Measurements from ENCODE around the gene MEF2B.
"Not testable (repeated sequence)": the region's sequence is repeated elsewhere in the genome, so short reads cannot be mapped to it uniquely, and the experiment has no call there.

MEF2B gene

GRCh38 chr19:19173243-19173642 lies 3.2 kb upstream of the MEF2B start:
- H3K4me3 Mint-ChIP-seq; H3K9me3 Mint-ChIP-seq; ATAC-seq; DNase-seq (ENCODE audit: low spot score in 2 of 2); H3K27ac Mint-ChIP-seq: not testable (repeated sequence)
- H3K4me1 Mint-ChIP-seq, result peaks cover 23% of the 10 kb centered on the region
- H3K36me3 Mint-ChIP-seq, result peaks cover 17% of the 10 kb centered on the region

GRCh38 chr19:19171821-19172532 lies 1.9 kb upstream of the MEF2B start:
- Mint-ChIP-seq H3K9me3 (no peaks in the 10 kb centered on the region), H3K4me3 (no peak overlapping the region), H3K4me1 (peaks cover 23% of the 10 kb centered on the region), H3K36me3 (peaks cover 6% of the 10 kb centered on the region), H3K27ac (no peak overlapping the region)
- DNase-seq (ENCODE audit: low spot score in 2 of 2), result no peak
- no peak for ATAC-seq

GRCh38 chr19:19170873-19171672 lies 1.0 kb upstream of the MEF2B start:
- H3K27ac Mint-ChIP-seq, result no peak overlapping the region
- peaks cover 23% of the 10 kb centered on the region for H3K4me1 Mint-ChIP-seq
- H3K9me3 Mint-ChIP-seq, result no peaks in the 10 kb centered on the region
- no peaks in the 10 kb centered on the region for H3K36me3 Mint-ChIP-seq
- ATAC-seq (no peak), DNase-seq (ENCODE audit: low spot score in 2 of 2) (no peak)
- H3K4me3 Mint-ChIP-seq, result peak overlapping the region; percentile 56

GRCh38 chr19:19169236-19170052 lies 619 bp downstream of the MEF2B start:
- DNase-seq (ENCODE audit: low spot score in 2 of 2) (no peak), ATAC-seq (no peak)
- Mint-ChIP-seq H3K4me1 (peaks cover 30% of the 10 kb centered on the region), H3K4me3 (peak overlapping the region; percentile 56), H3K36me3 (no peaks in the 10 kb centered on the region), H3K9me3 (no peaks in the 10 kb centered on the region), H3K27ac (peak overlapping the region; percentile 57)

- ATAC-seq (no peak), DNase-seq (ENCODE audit: low spot score in 2 of 2) (no peak)
- H3K4me1 Mint-ChIP-seq, result peaks cover 30% of the 10 kb centered on the region
- no peaks in the 10 kb centered on the region for H3K36me3 Mint-ChIP-seq
- H3K27ac Mint-ChIP-seq, result no peak overlapping the region
- H3K4me3 Mint-ChIP-seq, result no peak overlapping the region
- H3K9me3 Mint-ChIP-seq, result no peaks in the 10 kb centered on the region
These were observed 2.5 kb downstream of the MEF2B start for GRCh38 chr19:19167612-19168011.

GRCh38 chr19:19165396-19165795 lies 4.7 kb downstream of the MEF2B start:
- H3K27ac Mint-ChIP-seq, result no peak overlapping the region
- H3K36me3 Mint-ChIP-seq, result no peaks in the 10 kb centered on the region
- H3K4me3 Mint-ChIP-seq, result no peak overlapping the region
- peaks cover 23% of the 10 kb centered on the region for H3K4me1 Mint-ChIP-seq
- ATAC-seq (no peak), DNase-seq (ENCODE audit: low spot score in 2 of 2) (no peak)
- H3K9me3 Mint-ChIP-seq, result no peaks in the 10 kb centered on the region

- ATAC-seq (no peak), DNase-seq (ENCODE audit: low spot score in 2 of 2) (no peak)
- Mint-ChIP-seq H3K36me3 (no peaks in the 10 kb centered on the region), H3K4me1 (peaks cover 14% of the 10 kb centered on the region), H3K9me3 (no peaks in the 10 kb centered on the region), H3K4me3 (no peak overlapping the region), H3K27ac (no peak overlapping the region)
These were observed 7.6 kb downstream of the MEF2B start for GRCh38 chr19:19162495-19162894.

- Mint-ChIP-seq H3K36me3 (peaks cover 5% of the 10 kb centered on the region), H3K4me3 (no peak overlapping the region)
These were observed 9.5 kb downstream of the MEF2B start for GRCh38 chr19:19160461-19161035.

GRCh38 chr19:19159534-19159933 lies 10.5 kb downstream of the MEF2B start:
- Mint-ChIP-seq H3K9me3 (no peaks in the 10 kb centered on the region), H3K4me3 (no peak overlapping the region), H3K4me1 (peaks cover 7% of the 10 kb centered on the region), H3K36me3 (peaks cover 8% of the 10 kb centered on the region), H3K27ac (peak overlapping the region; percentile 56)
- ATAC-seq, result no peak
- no peak for DNase-seq (ENCODE audit: low spot score in 2 of 2)

More at GRCh38 chr19:19160461-19161035, 9.5 kb downstream of the MEF2B start:
- DNase-seq (ENCODE audit: low spot score in 2 of 2) (no peak), ATAC-seq (no peak)
- H3K9me3 Mint-ChIP-seq, result no peaks in the 10 kb centered on the region
- peaks cover 13% of the 10 kb centered on the region for H3K4me1 Mint-ChIP-seq
- H3K27ac Mint-ChIP-seq, result no peak overlapping the region

GRCh38 chr19:19157808-19158207 lies 12.3 kb downstream of the MEF2B start:
- H3K4me1 Mint-ChIP-seq, result peaks cover 7% of the 10 kb centered on the region
- H3K36me3 Mint-ChIP-seq, result peaks cover 10% of the 10 kb centered on the region
- DNase-seq (ENCODE audit: low spot score in 2 of 2), result no peak
- no peaks in the 10 kb centered on the region for H3K9me3 Mint-ChIP-seq
- ATAC-seq, result no peak
- H3K4me3 Mint-ChIP-seq, result no peak overlapping the region
- H3K27ac Mint-ChIP-seq, result no peak overlapping the region

GRCh38 chr19:19155495-19156219 lies 14.4 kb downstream of the MEF2B start:
- H3K27ac Mint-ChIP-seq, result peak overlapping the region; percentile 2

GRCh38 chr19:19154768-19155494 lies 15.1 kb downstream of the MEF2B start:
- no peaks in the 10 kb centered on the region for H3K4me1 Mint-ChIP-seq
- no peak overlapping the region for H3K4me3 Mint-ChIP-seq
- ATAC-seq (no peak), DNase-seq (ENCODE audit: low spot score in 2 of 2) (no peak)
- H3K9me3 Mint-ChIP-seq, result no peaks in the 10 kb centered on the region
- peaks cover 10% of the 10 kb centered on the region for H3K36me3 Mint-ChIP-seq
- peak overlapping the region; percentile 2 for H3K27ac Mint-ChIP-seq

More at GRCh38 chr19:19155495-19156219, 14.4 kb downstream of the MEF2B start:
- no peak overlapping the region for H3K4me3 Mint-ChIP-seq
- no peak for ATAC-seq
- H3K36me3 Mint-ChIP-seq, result peaks cover 10% of the 10 kb centered on the region
- H3K4me1 Mint-ChIP-seq, result no peaks in the 10 kb centered on the region
- no peak for DNase-seq (ENCODE audit: low spot score in 2 of 2)
- H3K9me3 Mint-ChIP-seq, result no peaks in the 10 kb centered on the region

GRCh38 chr19:19152668-19153384 lies 17.2 kb downstream of the MEF2B start:
- DNase-seq (ENCODE audit: low spot score in 2 of 2) (no peak), ATAC-seq (no peak)
- Mint-ChIP-seq H3K4me3 (no peak overlapping the region), H3K4me1 (no peaks in the 10 kb centered on the region), H3K9me3 (no peaks in the 10 kb centered on the region), H3K36me3 (peaks cover 25% of the 10 kb centered on the region), H3K27ac (no peak overlapping the region)
